NOMO-1 (cell line): Measurements from ENCODE around the gene SNRPD2.
"Not testable (repeated sequence)": the region's sequence is repeated elsewhere in the genome, so short reads cannot be mapped to it uniquely, and the experiment has no call there.

Source experiments
- DNase-seq, 2 experiments: peaks; one replicate each; lab custom pipeline; 2025; ENCODE audit not compliant: unreplicated experiment in 2 of 2; lab: John Stamatoyannopoulos, UW

The SNRPD2 gene

DNA sequence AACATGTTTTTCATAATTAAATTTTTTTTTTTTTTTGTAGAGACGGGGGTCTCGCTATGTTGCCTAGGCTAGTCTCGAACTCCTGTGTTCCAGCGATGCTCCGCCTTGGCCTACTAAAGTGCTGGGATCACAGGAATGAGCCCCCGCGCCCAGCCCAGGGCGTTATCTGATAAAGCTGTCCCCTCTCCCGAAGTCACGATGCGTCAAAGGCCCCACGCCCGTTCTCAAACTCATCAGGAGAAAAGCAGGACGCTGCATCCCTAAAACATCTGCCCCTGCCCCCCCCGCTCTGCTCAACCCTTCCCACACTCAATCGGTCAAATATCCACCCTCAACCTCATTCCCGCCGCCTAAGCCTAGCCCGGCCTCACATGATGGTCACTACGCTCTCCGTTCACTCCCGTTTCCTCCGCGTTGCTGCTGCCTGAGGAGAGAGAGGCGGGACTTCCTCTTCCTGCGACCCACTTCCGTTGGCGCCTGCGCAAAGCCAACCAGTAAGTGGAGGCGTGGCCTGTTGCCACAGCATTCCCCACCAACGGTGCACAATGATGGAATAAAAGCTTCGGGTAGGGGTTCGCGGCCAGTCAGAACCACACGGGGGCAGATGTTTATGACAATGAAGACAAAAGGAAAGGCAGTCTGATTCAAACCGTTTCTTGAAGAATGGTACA, at the start of gene SNRPD2:
Gene SNRPD2, minus strand, starts transcription at position 438 of the 671 bp plus-strand sequence. Its CDS starts 65 bp downstream, at position 373.
- peak; percentile 87 to 94 for DNase-seq

DNA sequence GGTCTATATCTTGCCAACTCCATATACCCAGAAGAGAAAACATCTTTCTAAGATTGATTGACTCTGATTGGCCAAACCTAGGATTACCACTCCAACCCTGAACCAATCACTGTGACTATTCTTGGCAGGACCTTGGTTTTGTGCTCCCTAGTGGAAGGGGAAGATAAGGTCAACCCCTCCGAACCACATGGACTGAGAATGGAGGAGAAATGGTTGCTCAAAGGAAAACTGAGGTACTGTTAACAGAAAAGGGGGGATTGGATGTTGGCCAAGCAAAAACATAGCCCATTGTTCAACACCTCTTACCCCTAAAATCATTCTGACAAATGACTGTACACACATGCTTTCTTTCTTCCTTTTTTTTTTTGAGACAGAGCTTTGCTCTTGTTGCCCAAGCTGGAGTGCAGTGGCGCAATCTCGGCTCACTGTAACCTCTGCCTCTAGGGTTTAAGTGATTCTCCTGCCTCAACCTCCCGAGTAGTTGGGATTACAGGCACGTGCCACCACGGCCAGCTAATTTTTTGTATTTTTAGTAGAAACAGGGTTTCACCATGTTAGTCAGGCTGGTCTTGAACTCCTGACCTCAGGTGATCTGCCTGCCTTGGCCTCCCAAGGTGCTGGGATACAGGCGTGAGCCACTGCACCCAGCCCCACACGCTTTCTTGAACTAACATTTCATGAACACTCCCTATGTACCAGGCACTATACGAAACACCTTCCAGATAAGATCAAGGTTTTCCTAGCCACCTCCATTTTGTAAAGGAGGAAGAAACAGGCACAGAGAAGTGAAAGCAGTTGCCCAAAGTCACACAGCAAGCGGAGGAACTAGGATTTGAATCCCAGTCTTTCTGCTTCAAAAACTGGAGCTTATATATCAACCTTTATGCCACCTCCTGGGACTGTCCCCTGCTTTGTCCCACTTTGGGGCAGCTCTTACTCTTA, 48.0 kb upstream of the SNRPD2 start:
- peak; percentile 53 to 64 for DNase-seq

DNA sequence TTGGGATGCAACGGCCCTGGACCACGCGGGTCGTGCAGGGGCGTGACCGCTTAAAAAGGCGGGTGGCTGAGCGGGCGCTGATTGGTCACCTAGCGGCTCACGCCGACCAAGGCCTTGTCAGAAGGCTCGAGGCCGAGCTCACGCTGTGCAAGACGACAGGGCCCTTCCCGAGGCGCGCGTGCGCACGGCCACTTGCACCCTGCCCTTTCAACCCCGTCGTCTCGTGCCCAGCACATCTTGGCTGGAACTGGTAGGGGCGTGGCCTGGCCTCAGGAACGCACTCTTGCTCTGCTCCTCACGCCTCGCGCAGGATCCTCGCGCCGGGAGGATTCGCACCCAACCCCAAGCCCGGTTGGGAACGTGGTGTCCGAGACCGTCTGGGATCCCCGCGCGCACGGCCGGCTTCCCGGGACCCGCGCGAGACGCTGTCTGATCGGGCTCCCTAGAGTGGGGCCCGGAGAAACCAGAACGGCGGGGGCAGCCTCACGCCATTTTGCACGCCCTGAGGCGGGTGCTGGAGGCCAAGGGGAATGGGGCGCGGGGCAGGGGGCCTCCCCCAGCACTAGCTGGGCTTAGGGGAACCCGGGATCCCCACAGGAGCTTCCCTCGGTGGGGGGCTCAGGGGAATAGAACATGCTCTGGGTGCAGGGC, 41.5 kb upstream of the SNRPD2 start, which contains the start of gene MEIOSIN:
Gene MEIOSIN, plus strand, starts transcription at position 280 of the 651 bp plus-strand sequence. CDS start 1,938 bp downstream, outside the sequence.
- DNase-seq = no peak

DNA sequence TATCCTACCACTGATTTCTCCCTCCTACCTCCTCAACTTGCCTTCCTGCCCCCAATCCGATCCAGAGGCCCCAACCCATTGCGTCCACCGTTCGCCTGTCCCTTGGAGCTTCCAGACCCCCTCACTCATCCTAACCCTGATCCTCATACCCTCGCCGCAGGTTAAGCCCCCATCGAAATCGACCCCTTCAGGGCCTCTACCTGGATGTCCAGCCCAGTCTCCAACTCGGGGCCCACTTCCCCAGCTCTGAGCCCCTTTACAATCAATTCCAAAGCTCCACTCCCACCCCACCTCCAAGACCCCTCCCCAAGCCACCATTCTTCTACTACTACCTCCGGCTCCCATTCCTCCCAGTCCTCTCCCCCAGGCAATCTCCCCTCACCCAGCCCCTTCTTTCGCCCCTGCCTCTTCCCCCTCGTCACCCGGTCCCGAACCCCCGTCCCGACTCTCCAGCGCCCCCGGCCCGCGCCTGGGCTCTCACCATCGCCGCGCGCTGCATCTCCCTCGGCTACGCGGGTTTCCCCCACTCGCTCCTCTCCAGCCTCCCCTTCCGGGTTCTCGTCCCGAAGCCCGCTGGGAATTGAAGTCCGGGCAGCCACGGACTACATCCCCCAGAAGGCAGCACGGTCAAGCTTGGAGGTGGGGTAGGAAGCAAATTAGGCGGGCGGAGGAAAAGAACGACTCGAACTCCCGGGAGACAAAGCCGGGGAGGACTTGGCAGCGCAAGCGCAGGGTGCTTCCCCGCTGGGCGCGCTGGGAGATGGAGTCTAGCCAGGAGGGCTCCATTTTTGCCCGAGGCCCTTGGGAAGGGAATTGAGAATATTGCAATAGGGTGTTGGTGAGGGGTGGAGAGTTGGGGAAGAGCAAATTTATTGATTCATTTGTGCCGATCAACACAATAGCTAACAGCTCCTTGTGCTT, 38.9 kb upstream of the SNRPD2 start, which contains the start of gene FBXO46:
Gene FBXO46, minus strand, starts transcription at position 529 of the 921 bp plus-strand sequence. CDS start 17,401 bp downstream, outside the sequence.
- peak; percentile 98 to 99 for DNase-seq

DNA sequence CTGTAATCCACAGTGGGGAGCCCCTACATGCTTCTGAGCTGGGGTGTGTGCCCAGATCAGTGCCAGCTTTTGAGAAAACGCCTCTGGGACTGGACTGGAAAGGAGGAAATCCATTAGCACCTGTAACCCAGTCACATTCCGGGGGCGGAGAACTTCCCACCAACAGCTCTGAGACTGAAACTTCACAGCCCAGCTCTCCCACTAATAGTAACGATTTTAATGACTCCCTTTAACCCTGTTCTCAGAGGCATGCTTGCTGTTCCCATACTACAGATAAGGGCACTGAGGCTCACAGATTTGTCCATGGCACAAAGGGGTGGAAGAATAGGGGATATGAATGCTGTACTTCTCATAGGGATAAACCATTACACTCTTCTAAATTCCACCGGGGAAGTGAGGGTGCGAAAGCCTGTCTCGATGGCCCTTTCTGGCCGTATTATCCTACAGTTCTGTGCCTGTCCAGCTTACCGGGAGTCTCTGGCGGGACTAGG, 38.1 kb upstream of the SNRPD2 start:
- DNase-seq = no peak

DNA sequence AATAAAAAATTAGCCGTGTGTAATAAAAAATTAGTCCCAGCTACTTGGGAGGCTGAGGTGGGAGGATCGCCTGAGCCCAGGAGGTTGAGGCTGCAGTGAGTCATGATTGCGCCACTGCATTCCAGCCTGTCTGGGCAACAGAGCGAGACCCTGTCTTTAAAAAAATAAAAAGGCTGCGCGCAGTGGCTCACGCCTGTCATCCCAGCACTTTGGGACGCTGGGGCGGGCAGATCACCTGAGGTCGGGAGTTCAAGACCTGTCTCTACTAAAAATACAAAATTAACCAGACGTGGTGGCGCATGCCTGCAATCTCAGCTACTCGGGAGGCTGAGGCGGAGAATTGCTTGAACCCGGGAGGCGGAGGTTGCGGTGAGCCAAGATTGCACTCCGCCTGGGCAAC, 36.9 kb upstream of the SNRPD2 start:
- not testable (repeated sequence) for DNase-seq

DNA sequence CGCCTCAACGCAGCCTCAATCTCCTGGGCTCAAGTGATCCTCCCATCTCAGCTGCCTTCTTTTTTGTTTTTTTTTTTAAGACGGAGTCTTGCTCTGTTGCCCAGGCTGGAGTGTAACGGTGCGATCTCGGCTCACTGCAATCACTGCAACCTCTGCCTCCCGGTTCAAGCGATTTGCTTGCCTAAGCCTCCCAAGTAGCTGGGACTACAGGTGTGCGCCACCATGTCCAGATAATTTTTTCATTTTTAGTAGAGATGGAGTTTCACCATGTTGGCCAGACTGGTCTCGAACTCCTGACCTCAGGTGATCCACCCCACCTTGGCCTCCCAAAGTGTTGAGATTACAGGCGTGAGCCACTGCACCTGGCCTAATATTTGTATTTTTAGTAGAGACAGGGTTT, 28.3 kb upstream of the SNRPD2 start:
- DNase-seq = not testable (repeated sequence)

DNA sequence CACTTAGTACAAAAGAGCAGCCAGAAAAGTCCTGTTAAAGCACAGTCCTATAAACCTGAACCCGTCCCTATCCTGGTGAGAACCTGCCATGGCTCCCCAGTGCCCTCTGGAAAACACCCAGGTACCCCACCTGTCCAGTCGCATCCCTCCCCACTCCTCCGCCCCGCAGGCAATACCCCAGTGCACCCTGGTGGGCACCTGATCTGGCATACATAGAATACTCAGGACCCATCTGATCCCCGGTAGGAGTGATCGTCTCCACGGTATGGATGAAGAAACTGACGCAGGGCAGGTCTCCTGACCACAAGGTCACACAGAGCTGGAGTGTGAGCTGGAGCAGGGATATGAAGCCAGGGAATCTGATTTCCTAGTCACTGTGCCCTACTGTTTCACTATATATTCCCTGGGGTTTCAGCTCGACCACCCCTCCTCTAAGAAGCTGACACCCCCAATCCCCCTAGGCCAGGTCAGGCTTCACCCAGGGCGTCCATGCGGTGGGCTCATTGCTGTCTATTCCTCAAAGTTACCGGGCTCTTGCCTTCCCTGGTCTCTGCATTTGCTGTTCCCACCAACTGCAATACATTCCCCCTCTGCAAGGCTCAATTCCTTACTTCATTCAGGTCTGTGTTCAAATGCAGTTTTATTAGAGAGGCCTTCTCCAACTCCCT, 26.4 kb upstream of the SNRPD2 start:
- DNase-seq = no peak

DNA sequence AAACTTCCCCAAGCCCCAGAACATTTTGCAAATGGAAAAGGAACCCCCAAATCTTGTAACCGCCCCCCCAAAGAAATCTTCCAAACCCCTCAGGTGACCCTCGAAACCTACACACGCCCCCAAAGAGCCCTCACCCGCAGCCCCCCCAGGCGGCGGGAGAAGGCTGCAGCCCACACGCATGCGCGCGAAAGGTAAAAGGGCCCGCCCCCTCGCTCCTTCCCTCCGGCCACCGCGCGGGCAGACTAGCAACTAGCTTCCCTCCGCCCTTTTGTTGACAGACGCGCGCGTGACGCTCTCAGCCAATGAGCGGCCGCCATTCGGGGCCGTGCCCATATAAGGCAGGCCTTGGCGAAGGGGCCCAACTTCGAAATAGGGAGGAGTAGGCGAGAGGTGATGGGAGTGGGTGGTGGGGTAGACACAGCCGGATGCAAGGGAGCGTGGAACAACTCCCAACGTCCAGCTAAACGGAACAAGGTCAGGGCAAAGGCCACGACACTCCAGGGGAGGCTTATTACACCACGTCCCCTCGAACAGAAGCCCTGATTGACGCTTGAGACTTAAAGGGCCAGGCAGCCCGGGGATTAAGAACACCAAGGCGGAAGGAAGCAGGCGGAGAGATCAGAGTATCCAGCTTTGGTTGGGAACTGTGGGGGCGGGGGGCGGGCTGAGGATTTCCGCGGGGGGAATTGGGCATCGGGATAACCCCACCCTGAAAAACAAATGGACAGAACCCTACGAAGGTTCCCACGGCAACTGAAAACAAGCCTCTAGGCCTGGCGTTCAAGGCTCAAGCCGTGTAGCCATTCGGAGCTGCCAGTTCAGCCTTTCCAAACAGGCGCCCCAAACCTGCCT, 25.6 kb upstream of the SNRPD2 start:
- DNase-seq = peak; percentile 100

DNA sequence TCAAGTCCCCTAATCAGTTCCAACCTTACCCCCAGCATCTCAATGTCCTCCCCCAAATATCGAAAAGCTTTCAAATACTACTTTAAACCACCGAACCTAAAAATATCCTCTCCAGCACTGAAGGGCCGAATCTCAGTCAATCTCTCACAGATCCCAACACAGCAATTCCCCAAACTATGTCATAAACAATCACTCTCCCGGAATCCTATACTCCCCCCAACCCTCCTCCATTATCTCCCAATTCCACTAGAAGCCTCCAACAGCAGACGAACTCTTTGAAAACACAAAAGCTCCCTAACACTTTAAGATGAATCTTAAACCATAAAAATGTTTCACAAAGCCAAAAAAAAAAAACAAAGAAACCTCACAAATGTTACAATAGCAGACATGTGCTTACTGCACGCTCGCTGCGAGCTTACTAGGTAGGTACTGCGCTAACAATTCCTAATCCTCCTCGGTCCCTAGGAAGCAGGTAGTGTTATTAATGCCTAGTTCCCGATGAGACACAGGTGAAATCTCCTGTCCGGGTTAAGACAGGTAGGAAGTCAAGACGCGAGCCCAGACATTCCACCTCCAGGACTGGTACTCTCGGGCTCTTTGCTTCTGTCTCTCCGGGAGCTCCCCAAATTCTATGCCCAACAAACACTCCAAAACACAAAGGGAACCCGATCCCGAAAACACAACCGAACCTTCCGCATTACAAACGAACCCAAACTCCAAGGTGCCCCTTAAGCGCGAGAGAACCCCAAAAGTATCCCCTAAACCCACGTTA, 24.8 kb upstream of the SNRPD2 start:
- DNase-seq = peak in 1 of 2 experiments; percentile 20

DNA sequence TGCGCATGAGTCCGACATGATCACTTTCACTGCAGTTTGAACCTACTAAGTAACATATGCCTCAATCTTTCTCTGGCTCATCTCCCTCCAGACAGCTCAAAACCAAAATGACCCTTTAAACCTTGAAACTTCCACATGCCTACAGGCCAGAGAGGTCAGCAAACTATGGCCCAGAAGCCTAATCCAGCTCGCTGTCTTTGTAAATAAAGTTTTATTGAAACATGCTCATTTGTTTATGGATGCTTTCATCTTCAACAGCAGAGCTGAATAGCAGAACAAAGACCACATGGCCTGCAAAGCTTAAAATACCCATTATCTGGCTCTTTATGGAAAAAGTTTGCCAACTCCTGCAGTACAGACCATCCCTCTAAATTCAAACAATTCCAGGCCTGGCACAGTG, 23.4 kb upstream of the SNRPD2 start:
- DNase-seq = no peak

DNA sequence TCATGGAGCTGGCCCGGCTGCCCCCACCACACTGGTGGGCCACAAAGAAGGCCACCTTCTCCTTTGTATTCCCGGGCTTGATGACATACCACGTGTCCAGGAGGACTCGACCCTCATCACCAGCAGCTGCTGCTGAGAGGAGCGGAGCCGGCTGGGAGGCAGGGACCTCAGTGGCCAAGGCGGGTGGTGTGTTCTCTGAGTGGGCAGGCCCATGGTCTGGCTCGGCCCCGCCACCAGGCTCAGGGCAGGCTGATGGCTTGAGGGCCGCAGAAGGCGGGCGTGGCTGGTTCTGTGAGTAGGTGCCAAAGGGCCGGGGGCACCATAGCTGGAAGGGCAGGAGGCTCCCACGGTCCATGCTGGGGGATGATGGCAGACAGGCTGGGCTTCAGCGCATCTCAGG, 21.4 kb upstream of the SNRPD2 start:
- DNase-seq = no peak

DNA sequence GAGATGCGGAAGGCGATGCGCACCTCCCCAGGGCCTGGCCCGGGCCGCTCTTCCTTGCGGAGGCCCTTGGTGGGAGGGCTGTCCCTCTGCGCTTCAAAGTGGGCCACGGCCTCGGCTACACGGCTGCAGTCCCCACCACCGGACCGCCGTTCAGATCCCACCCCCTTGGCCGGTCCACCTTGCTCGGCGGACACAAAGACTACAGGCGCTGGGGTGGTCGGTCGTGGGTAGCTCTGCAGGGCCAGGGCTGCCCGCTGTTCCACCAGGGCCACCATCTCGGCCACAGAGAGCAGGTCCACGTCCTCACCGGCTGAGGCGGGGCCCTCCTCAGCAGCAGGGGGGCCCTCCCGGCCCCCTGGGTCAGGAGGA, 20.9 kb upstream of the SNRPD2 start:
- no peak for DNase-seq

DNA sequence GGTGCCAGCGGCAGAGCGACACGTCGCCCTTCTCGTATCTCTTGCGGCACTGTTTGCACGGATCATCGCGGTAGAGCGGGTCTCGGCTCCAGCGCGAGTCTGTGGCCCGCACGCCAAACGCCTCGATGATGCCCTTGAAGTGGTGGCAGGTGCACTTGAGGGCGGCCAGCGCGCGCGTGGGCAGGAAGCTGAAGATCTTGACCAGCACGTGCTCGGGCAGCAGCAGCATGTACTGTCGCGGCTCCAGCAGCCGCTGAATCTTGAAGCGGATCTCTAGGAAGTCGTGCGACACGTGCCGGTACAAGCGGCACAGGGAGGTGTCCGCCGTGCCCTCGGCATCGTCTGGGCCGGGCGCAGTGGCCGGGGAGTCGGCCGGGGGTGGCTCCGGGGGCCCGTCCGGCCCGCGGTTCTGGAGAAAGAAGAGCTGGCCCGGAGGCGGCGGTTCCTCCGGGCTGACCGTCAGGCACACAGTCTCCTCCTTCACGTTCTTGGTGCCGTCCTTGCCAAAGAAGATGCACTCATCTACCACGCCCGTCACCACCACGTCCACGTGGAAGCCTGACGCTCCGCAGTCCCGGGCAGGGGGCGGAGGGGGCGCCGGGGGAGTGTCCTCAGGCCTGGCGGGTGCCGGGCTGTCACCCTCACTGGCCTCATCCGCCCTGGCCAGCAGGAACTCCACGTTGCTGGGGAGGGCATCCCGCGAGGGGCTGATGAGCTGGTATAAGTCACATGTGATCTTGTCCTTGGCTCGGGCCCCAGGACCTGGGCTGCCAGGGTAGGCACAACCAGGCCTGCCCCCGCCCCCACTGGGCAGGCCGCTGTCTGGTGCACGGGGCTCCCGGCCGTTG, 20.3 kb upstream of the SNRPD2 start:
- DNase-seq = no peak

DNA sequence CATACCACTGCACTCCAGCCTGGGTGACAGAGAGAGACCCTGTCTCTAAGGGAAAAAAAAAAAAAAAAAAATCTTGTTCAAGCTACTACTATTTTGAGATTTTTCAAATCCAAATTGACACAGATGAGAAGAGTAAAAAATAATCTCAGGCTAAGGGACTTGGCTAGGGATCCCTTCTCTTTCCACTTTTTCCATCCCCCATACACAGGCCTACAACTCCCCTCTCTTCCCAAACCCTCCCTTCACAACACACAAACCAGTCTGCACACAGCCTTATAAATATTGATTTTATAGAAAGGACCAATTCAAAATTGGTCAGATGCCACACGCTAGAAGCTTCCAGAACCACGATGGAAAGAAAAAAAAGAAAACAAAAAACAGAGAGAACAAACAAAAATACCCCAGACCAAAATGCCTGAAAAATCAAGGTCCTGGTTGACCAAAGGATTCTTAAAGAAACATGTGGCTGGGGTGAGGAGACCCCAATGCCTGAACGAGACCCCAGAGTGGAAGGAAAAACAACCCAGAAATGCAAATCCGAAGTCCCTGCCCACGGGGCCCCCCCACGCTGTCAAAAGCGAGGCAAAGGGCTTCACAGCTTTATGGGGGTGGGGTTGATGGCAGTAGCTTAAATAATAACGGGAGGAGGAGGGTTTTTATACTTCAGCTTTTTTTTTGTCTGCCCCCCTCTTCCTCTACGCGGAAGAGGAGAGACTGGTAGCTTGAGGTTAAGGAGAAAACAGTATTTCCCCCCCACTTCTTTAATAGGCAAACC, 18.8 kb upstream of the SNRPD2 start:
- no peak for DNase-seq
